ENCODE results near the gene PLXNB2.

PLXNB2 gene

GRCh38 chr22:50232481-50233151, 74.8 kb downstream of the PLXNB2 start:
- no peak overlapping the region for H3K27ac ChIP-seq
- H3K4me3 ChIP-seq = no peak overlapping the region
- DNase-seq (ENCODE audit: low spot score) = no peak
- TF ChIP-seq CTCF (IDR thresholded peaks at IDR 0.05) = no peak

GRCh38 chr22:50229370-50229769, 78.1 kb downstream of the PLXNB2 start:
- no peak for DNase-seq (ENCODE audit: low spot score)
- no peak for TF ChIP-seq CTCF (IDR thresholded peaks at IDR 0.05)
- no peak overlapping the region for H3K4me3 ChIP-seq
- no peak overlapping the region for H3K27ac ChIP-seq

GRCh38 chr22:50228366-50228765, 79.1 kb downstream of the PLXNB2 start:
- no peak for TF ChIP-seq CTCF (IDR thresholded peaks at IDR 0.05)
- Histone ChIP-seq H3K27ac (no peak overlapping the region), H3K4me3 (no peak overlapping the region)
- DNase-seq (ENCODE audit: low spot score) = no peak

GRCh38 chr22:50227579-50228215, 79.7 kb downstream of the PLXNB2 start:
- no peak for TF ChIP-seq CTCF (IDR thresholded peaks at IDR 0.05)
- Histone ChIP-seq H3K27ac (no peak overlapping the region), H3K4me3 (no peak overlapping the region)
- no peak for DNase-seq (ENCODE audit: low spot score)

- H3K4me3 ChIP-seq = no peak overlapping the region
Measured at GRCh38 chr22:50226875-50227165, 80.6 kb downstream of the PLXNB2 start.

GRCh38 chr22:50226063-50226874, 81.2 kb downstream of the PLXNB2 start:
- H3K4me3 ChIP-seq = no peak overlapping the region
- DNase-seq (ENCODE audit: low spot score) = no peak
- no peak for TF ChIP-seq CTCF (IDR thresholded peaks at IDR 0.05)

More at GRCh38 chr22:50226875-50227165, 80.6 kb downstream of the PLXNB2 start:
- no peak for DNase-seq (ENCODE audit: low spot score)
- TF ChIP-seq CTCF (IDR thresholded peaks at IDR 0.05) = no peak
- H3K27ac ChIP-seq = no peak overlapping the region

More at GRCh38 chr22:50226063-50226874, 81.2 kb downstream of the PLXNB2 start:
- no peak overlapping the region for H3K27ac ChIP-seq

Measured in coronary artery (tissue), 2 donors.